ENCODE data around the gene TCTN1.
A peak's percentile ranks its signal among the peaks of the same experiment; 100 is the strongest.

The TCTN1 gene

GRCh38 chr12:110698171-110698902 is 84.4 kb downstream of the TCTN1 start:
- DNase-seq (ENCODE audit: insufficient read length, low spot score), result peak; percentile 61
- TF ChIP-seq POU2F2 (IDR thresholded peaks at IDR 0.05; ENCODE audit: low read depth, low read length), result no peak
- TF ChIP-seq PAX5 (IDR thresholded peaks at IDR 0.05; ENCODE audit: insufficient read depth, low read length, severe bottlenecking), result no peak
- TF ChIP-seq SPI1 (IDR thresholded peaks at IDR 0.05; ENCODE audit: low read depth, low read length), result peak; percentile 35; the same call in 1 of the 2 replicates
- TF ChIP-seq POLR2A (IDR thresholded peaks at IDR 0.05; ENCODE audit: low read depth, low read length), result no peak
- FAIRE-seq, result peak; percentile 99

Data from GM12891 (cell line).